ENCODE data around the gene ESPNL.

DNA sequence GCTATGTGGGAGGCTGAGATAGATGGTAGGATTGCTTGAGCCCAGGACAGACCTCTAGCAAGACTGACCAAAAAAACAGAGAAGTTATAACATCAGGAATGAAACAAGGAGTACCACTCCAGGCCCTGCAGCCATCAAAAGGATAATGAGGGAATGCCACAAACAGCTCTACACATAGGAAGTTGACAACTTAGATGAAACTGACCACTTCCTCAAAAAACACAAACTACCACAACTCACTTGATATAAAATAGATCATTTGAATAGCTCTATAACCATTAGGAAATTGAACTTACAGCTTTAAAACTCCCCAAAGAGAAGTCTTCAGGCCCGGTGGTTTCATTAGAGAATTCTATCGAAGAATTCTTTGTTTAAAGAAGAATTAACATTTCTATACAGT, 12.9 kb upstream of the ESPNL start:
- TF ChIP-seq, protein P1, sequence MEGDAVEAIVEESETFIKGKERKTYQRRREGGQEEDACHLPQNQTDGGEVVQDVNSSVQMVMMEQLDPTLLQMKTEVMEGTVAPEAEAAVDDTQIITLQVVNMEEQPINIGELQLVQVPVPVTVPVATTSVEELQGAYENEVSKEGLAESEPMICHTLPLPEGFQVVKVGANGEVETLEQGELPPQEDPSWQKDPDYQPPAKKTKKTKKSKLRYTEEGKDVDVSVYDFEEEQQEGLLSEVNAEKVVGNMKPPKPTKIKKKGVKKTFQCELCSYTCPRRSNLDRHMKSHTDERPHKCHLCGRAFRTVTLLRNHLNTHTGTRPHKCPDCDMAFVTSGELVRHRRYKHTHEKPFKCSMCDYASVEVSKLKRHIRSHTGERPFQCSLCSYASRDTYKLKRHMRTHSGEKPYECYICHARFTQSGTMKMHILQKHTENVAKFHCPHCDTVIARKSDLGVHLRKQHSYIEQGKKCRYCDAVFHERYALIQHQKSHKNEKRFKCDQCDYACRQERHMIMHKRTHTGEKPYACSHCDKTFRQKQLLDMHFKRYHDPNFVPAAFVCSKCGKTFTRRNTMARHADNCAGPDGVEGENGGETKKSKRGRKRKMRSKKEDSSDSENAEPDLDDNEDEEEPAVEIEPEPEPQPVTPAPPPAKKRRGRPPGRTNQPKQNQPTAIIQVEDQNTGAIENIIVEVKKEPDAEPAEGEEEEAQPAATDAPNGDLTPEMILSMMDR (conservative IDR thresholded peaks at IDR 0.05) = no peak
- no peak for TF ChIP-seq ZFX (IDR thresholded peaks at IDR 0.05)
